ENCODE data around the gene COQ2. TPM values are rescaled to one million over a fixed set of nuclear protein-coding genes. Genes with fewer than 3 reads are reported as not detected.
"Not testable (repeated sequence)": the region's sequence is repeated elsewhere in the genome, so short reads cannot be mapped to it uniquely, and the experiment has no call there.

COQ2 gene
- polyA plus RNA-seq, 4 donors: 6.3 to 21.7 (median 11.3) TPM

- DNase-seq; H3K36me3 ChIP-seq (ENCODE audit: control insufficient read depth in 3 of 3, insufficient read depth in 2 of 3, low read depth in 1 of 3, low read length in 3 of 3); H3K27me3 ChIP-seq (ENCODE audit: control insufficient read depth in 3 of 3, insufficient read depth in 3 of 3, low read length in 3 of 3); H3K9me3 ChIP-seq (ENCODE audit: control insufficient read depth in 2 of 2, insufficient read depth in 1 of 2, low read depth in 1 of 2, low read length in 1 of 2); FAIRE-seq; H3K27ac ChIP-seq (ENCODE audit: low read depth in 1 of 3, low read length in 2 of 3); H3K4me3 ChIP-seq (ENCODE audit: low read depth in 1 of 3, low read length in 3 of 3): not testable (repeated sequence)
- peaks cover 3 to 24% (median 4%) of the 10 kb centered on the region in 3 donors for H3K4me1 ChIP-seq (ENCODE audit: control insufficient read depth in 3 of 3, insufficient read depth in 2 of 3, low read depth in 1 of 3, low read length in 2 of 3)
- WGBS, 3 donors: 56 to 85% (median 73%) methylated on average over 3 of the region's 3 CpGs
Observed at GRCh38 chr4:83235645-83236133, 48.9 kb downstream of the COQ2 start.

DNA sequence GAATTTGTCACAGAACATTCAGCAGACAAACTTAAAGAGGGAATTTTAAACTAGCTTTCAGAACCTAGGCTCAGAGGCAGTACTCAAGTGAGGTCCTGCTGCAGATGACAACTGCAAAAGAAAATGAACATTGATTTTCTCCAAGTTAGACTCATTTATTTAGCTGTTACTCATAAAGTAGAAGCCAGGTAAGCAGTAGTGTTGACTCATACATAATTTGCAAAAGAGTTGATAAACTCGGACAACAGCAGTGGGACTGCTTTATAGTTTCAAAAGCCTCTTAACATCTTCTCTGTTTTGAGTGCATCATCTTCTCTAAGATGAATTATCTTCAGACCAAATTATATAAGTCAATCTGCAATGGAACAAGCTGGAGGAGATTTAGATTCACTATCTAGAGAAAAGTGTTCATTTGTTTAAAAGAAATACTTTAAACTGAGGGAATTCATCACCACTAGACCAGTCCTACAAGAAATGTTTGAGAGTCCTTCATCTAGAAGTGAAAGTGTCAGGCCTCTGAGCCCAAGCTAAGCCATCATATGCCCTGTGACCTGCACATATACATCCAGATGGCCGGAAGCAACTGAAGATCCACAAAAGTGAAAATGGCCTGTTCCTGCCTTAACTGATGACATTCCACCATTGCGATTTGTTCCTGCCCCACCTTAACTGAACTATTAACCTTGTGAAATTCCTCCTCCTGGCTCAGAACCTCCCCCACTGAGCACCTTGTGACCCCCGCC is 49.5 kb downstream of the COQ2 start:
- H3K9me3 ChIP-seq (ENCODE audit: control insufficient read depth in 2 of 2, insufficient read depth in 1 of 2, low read depth in 1 of 2, low read length in 1 of 2): no peaks in the 10 kb centered on the region
- FAIRE-seq (no peak), DNase-seq (no peak)
- H3K27ac ChIP-seq (ENCODE audit: low read depth in 1 of 3, low read length in 2 of 3): no peak overlapping the region
- no peaks in the 10 kb centered on the region for H3K27me3 ChIP-seq (ENCODE audit: control insufficient read depth in 3 of 3, insufficient read depth in 3 of 3, low read length in 3 of 3)
- WGBS, 3 donors: 71 to 76% (median 74%) methylated on average over 4 of the region's 4 CpGs
- H3K4me3 ChIP-seq (ENCODE audit: low read depth in 1 of 3, low read length in 3 of 3): no peak overlapping the region
- no peaks in the 10 kb centered on the region for H3K36me3 ChIP-seq (ENCODE audit: control insufficient read depth in 3 of 3, insufficient read depth in 2 of 3, low read depth in 1 of 3, low read length in 3 of 3)
- H3K4me1 ChIP-seq (ENCODE audit: control insufficient read depth in 3 of 3, insufficient read depth in 2 of 3, low read depth in 1 of 3, low read length in 2 of 3): peaks cover 3 to 22% (median 4%) of the 10 kb centered on the region in 3 donors

GRCh38 chr4:83234387-83234786 is 50.2 kb downstream of the COQ2 start:
- H3K4me1 ChIP-seq (ENCODE audit: control insufficient read depth in 3 of 3, insufficient read depth in 2 of 3, low read depth in 1 of 3, low read length in 2 of 3): peaks cover 3 to 17% (median 4%) of the 10 kb centered on the region in 3 donors
- not testable (repeated sequence) for DNase-seq; H3K27ac ChIP-seq (ENCODE audit: low read depth in 1 of 3, low read length in 2 of 3); FAIRE-seq; H3K27me3 ChIP-seq (ENCODE audit: control insufficient read depth in 3 of 3, insufficient read depth in 3 of 3, low read length in 3 of 3); H3K4me3 ChIP-seq (ENCODE audit: low read depth in 1 of 3, low read length in 3 of 3); H3K9me3 ChIP-seq (ENCODE audit: control insufficient read depth in 2 of 2, insufficient read depth in 1 of 2, low read depth in 1 of 2, low read length in 1 of 2); H3K36me3 ChIP-seq (ENCODE audit: control insufficient read depth in 3 of 3, insufficient read depth in 2 of 3, low read depth in 1 of 3, low read length in 3 of 3)
- 93 to 99% (median 97%) methylated on average over 3 of the region's 3 CpGs for WGBS, 3 donors

- Histone ChIP-seq H3K4me3 (ENCODE audit: low read depth in 1 of 3, low read length in 3 of 3) (no peak overlapping the region), H3K27ac (ENCODE audit: low read depth in 1 of 3, low read length in 2 of 3) (peak overlapping the region in 1 of 3 donors; percentile 53), H3K9me3 (ENCODE audit: control insufficient read depth in 2 of 2, insufficient read depth in 1 of 2, low read depth in 1 of 2, low read length in 1 of 2) (no peaks in the 10 kb centered on the region), H3K27me3 (ENCODE audit: control insufficient read depth in 3 of 3, insufficient read depth in 3 of 3, low read length in 3 of 3) (no peaks in the 10 kb centered on the region), H3K36me3 (ENCODE audit: control insufficient read depth in 3 of 3, insufficient read depth in 2 of 3, low read depth in 1 of 3, low read length in 3 of 3) (no peaks in the 10 kb centered on the region), H3K4me1 (ENCODE audit: control insufficient read depth in 3 of 3, insufficient read depth in 2 of 3, low read depth in 1 of 3, low read length in 2 of 3) (peaks cover 3 to 7% (median 4%) of the 10 kb centered on the region in 3 donors)
- FAIRE-seq (no peak), DNase-seq (no peak)
- 17 to 34% (median 18%) methylated on average over 1 of the region's 1 CpG for WGBS, 3 donors
Observed at GRCh38 chr4:83232082-83232481, 52.5 kb downstream of the COQ2 start.

DNA sequence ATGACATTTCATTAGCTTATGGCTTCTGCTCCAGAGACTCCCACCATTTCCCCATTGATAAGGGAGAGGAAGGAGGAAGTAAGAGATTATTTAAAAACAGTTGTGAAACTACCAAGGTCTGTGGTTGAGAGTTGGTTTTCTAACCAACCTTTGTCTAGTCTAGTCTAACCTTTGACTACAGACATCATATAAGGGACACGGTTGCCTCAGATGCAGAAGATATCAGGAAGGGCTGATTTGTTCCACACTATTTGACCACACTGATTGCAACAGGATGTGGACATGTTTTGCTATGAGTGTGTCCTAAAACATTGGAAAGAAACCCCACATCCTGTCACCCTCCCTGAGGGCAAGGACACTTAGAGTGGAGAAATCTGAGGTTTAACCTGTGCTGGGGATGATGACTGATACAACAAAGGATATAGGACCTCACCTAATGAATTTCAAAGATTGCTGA is 53.0 kb downstream of the COQ2 start:
- H3K27ac ChIP-seq (ENCODE audit: low read depth in 1 of 3, low read length in 2 of 3): peak overlapping the region in 1 of 3 donors; percentile 53
- DNase-seq: peak; percentile 48 to 73
- H3K27me3 ChIP-seq (ENCODE audit: control insufficient read depth in 3 of 3, insufficient read depth in 3 of 3, low read length in 3 of 3): no peaks in the 10 kb centered on the region
- peaks cover 3 to 7% (median 4%) of the 10 kb centered on the region in 3 donors for H3K4me1 ChIP-seq (ENCODE audit: control insufficient read depth in 3 of 3, insufficient read depth in 2 of 3, low read depth in 1 of 3, low read length in 2 of 3)
- no peak for FAIRE-seq
- H3K36me3 ChIP-seq (ENCODE audit: control insufficient read depth in 3 of 3, insufficient read depth in 2 of 3, low read depth in 1 of 3, low read length in 3 of 3): no peaks in the 10 kb centered on the region
- no peak overlapping the region for H3K4me3 ChIP-seq (ENCODE audit: low read depth in 1 of 3, low read length in 3 of 3)
- no peaks in the 10 kb centered on the region for H3K9me3 ChIP-seq (ENCODE audit: control insufficient read depth in 2 of 2, insufficient read depth in 1 of 2, low read depth in 1 of 2, low read length in 1 of 2)
- 8 to 36% (median 27%) methylated on average over 1 of the region's 1 CpG for WGBS, 3 donors

GRCh38 chr4:83230928-83231327 is 53.7 kb downstream of the COQ2 start:
- Histone ChIP-seq H3K4me1 (ENCODE audit: control insufficient read depth in 3 of 3, insufficient read depth in 2 of 3, low read depth in 1 of 3, low read length in 2 of 3) (peaks cover 3 to 7% (median 4%) of the 10 kb centered on the region in 3 donors), H3K9me3 (ENCODE audit: control insufficient read depth in 2 of 2, insufficient read depth in 1 of 2, low read depth in 1 of 2, low read length in 1 of 2) (no peaks in the 10 kb centered on the region), H3K36me3 (ENCODE audit: control insufficient read depth in 3 of 3, insufficient read depth in 2 of 3, low read depth in 1 of 3, low read length in 3 of 3) (no peaks in the 10 kb centered on the region), H3K27me3 (ENCODE audit: control insufficient read depth in 3 of 3, insufficient read depth in 3 of 3, low read length in 3 of 3) (no peaks in the 10 kb centered on the region), H3K27ac (ENCODE audit: low read depth in 1 of 3, low read length in 2 of 3) (peak overlapping the region in 1 of 3 donors; percentile 8), H3K4me3 (ENCODE audit: low read depth in 1 of 3, low read length in 3 of 3) (no peak overlapping the region)
- WGBS, 3 donors: 65 to 84% (median 82%) methylated on average over 3 of the region's 3 CpGs
- no peak for FAIRE-seq
- no peak for DNase-seq

- H3K27me3 ChIP-seq (ENCODE audit: control insufficient read depth in 3 of 3, insufficient read depth in 3 of 3, low read length in 3 of 3): no peaks in the 10 kb centered on the region
- H3K4me3 ChIP-seq (ENCODE audit: low read depth in 1 of 3, low read length in 3 of 3): no peak overlapping the region
- no peaks in the 10 kb centered on the region for H3K9me3 ChIP-seq (ENCODE audit: control insufficient read depth in 2 of 2, insufficient read depth in 1 of 2, low read depth in 1 of 2, low read length in 1 of 2)
- H3K36me3 ChIP-seq (ENCODE audit: control insufficient read depth in 3 of 3, insufficient read depth in 2 of 3, low read depth in 1 of 3, low read length in 3 of 3): no peaks in the 10 kb centered on the region
- FAIRE-seq: no peak
- H3K27ac ChIP-seq (ENCODE audit: low read depth in 1 of 3, low read length in 2 of 3): peak overlapping the region in 1 of 3 donors; percentile 34
- 78 to 93% (median 90%) methylated on average over 3 of the region's 3 CpGs for WGBS, 3 donors
- peak in 1 of 2 donors; percentile 53 for DNase-seq
- peaks cover 3 to 7% (median 4%) of the 10 kb centered on the region in 3 donors for H3K4me1 ChIP-seq (ENCODE audit: control insufficient read depth in 3 of 3, insufficient read depth in 2 of 3, low read depth in 1 of 3, low read length in 2 of 3)
Observed at GRCh38 chr4:83229791-83230190, 54.8 kb downstream of the COQ2 start.

DNA sequence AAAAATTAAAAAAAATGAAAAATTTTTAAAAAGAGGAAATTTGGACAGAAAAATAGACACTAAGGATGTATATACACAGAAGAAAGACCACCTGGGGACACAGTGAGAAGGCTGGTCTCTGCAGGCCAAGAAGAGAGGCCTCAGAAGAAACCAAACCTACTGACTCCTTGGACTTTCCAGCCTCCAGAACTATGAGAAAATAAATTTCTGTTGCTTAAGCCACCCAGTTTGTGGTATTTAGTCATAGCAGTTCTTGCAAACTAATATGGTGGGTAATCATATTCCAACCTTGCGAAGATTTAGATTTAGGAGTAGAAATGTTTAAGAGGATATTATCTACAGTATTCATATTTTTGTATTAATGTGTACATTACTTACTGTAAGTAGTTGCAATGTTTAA is 56.4 kb downstream of the COQ2 start:
- Histone ChIP-seq H3K27me3 (ENCODE audit: control insufficient read depth in 3 of 3, insufficient read depth in 3 of 3, low read length in 3 of 3) (no peaks in the 10 kb centered on the region), H3K27ac (ENCODE audit: low read depth in 1 of 3, low read length in 2 of 3) (no peak overlapping the region), H3K36me3 (ENCODE audit: control insufficient read depth in 3 of 3, insufficient read depth in 2 of 3, low read depth in 1 of 3, low read length in 3 of 3) (no peaks in the 10 kb centered on the region), H3K9me3 (ENCODE audit: control insufficient read depth in 2 of 2, insufficient read depth in 1 of 2, low read depth in 1 of 2, low read length in 1 of 2) (no peaks in the 10 kb centered on the region), H3K4me3 (ENCODE audit: low read depth in 1 of 3, low read length in 3 of 3) (no peak overlapping the region), H3K4me1 (ENCODE audit: control insufficient read depth in 3 of 3, insufficient read depth in 2 of 3, low read depth in 1 of 3, low read length in 2 of 3) (peaks cover 3 to 7% (median 4%) of the 10 kb centered on the region in 3 donors)
- WGBS, 3 donors: 95 to 96% (median 95%) methylated on average over 1 of the region's 1 CpG
- no peak for DNase-seq
- FAIRE-seq: no peak
